ENCODE data around the gene PRKG1. TPM values are rescaled to one million over a fixed set of nuclear protein-coding genes. Genes with fewer than 3 reads are reported as not detected.

The PRKG1 gene
- total and polyA plus RNA-seq, 2 experiments from 2014 or later, result 18.2 to 21.1 TPM

- H3K27me3 Mint-ChIP-seq (ENCODE audit: insufficient read depth, low read depth, poor library complexity), result no peaks in the 10 kb centered on the region
- no peaks in the 10 kb centered on the region for H3K36me3 Mint-ChIP-seq (ENCODE audit: low read depth)
- Histone ChIP-seq H3K4me3 (no peak overlapping the region), H3K4me2 (no peak overlapping the region), H3K79me2 (replicated peaks; ENCODE audit: insufficient read depth) (no peaks in the 10 kb centered on the region), H3F3A (replicated peaks; ENCODE audit: low read depth) (no peaks in the 10 kb centered on the region), H4K20me1 (replicated peaks; ENCODE audit: insufficient read depth) (no peaks in the 10 kb centered on the region), H3K9me2 (ENCODE audit: insufficient read depth) (no peaks in the 10 kb centered on the region), H3K36me3 (ENCODE audit: insufficient read depth) (no peaks in the 10 kb centered on the region), H3K4me1 (ENCODE audit: insufficient read depth) (0 out of 2 replicates have a peak, but pooled peaks cover 5% of the 10 kb centered on the region), H3K27me3 (ENCODE audit: insufficient read depth) (no peaks in the 10 kb centered on the region), H3K27ac (ENCODE audit: low read depth) (no peak overlapping the region), H2AFZ (no peak overlapping the region)
- no peak for TF ChIP-seq ZNF462 (CRISPR knock-in tag; IDR thresholded peaks at IDR 0.05)
- TF ChIP-seq ETS1 (IDR thresholded peaks at IDR 0.05), result no peak
- no peak for TF ChIP-seq ZNF331 (CRISPR knock-in tag; IDR thresholded peaks at IDR 0.05; ENCODE audit: low read depth)
- TF ChIP-seq REST (IDR thresholded peaks at IDR 0.05; ENCODE audit: unreplicated experiment), result no peak
- TF ChIP-seq CREB1 (CRISPR knock-in tag; IDR thresholded peaks at IDR 0.05; ENCODE audit: low read depth), result no peak
- no peak for TF ChIP-seq EZH2 (IDR thresholded peaks at IDR 0.05; ENCODE audit: low read depth, unreplicated experiment)
- no peak for TF ChIP-seq NANOG (IDR thresholded peaks at IDR 0.05; ENCODE audit: borderline replicate concordance)
- no peak for TF ChIP-seq ZNF114 (CRISPR knock-in tag; IDR thresholded peaks at IDR 0.05)
- TF ChIP-seq EZH2phosphoT487 (IDR thresholded peaks at IDR 0.05; ENCODE audit: unreplicated experiment), result no peak
- TF ChIP-seq STAT1 (IDR thresholded peaks at IDR 0.05; ENCODE audit: unreplicated experiment), result no peak
- no peaks in the 10 kb centered on the region for H3K9me3 Mint-ChIP-seq
- no peak for ATAC-seq
- no peak overlapping the region for H3K27ac Mint-ChIP-seq
- no peak for DNase-seq (ENCODE audit: low spot score)
- H3K4me1 Mint-ChIP-seq, result peaks cover 8% of the 10 kb centered on the region
- no peak overlapping the region for H3K4me3 Mint-ChIP-seq
Measured at GRCh38 chr10:51748959-51749358, 674.7 kb downstream of the PRKG1 start.

All from GM23338 (cell line).